Measurements from ENCODE around the gene PMF1.

DNA sequence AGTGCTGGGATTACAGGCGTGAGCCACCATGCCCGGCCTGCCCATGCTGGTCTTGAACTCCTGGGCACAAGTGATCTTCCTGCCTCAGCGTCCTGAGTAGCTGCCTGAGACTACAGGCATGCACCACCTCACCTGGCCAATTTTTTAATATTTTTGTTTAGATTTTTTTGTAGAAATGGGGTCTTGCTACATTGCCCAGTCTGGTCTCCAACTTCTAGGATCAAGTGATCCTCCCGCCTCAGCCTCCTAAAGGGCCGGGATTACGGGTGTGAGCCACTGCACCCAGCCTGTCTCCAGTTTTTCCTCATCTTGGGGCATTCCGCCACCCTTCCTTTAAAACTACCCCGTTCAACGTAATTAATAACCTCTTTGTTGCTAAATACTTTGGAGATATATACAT lies 7.4 kb downstream of the PMF1 start:
- TF ChIP-seq CTCF (IDR thresholded peaks at IDR 0.05) (no peak), POLR2A (IDR thresholded peaks at IDR 0.05) (no peak)

Data from esophagus squamous epithelium (tissue), 4 donors.